ENCODE measurements around the gene TAOK3. TPM values are rescaled to one million over a fixed set of nuclear protein-coding genes. Genes with fewer than 3 reads are reported as not detected.
"Not testable (repeated sequence)": the region's sequence is repeated elsewhere in the genome, so short reads cannot be mapped to it uniquely, and the experiment has no call there.

The TAOK3 gene
- total RNA-seq, 1 donor from 2014 or later = 18.3 TPM

DNA sequence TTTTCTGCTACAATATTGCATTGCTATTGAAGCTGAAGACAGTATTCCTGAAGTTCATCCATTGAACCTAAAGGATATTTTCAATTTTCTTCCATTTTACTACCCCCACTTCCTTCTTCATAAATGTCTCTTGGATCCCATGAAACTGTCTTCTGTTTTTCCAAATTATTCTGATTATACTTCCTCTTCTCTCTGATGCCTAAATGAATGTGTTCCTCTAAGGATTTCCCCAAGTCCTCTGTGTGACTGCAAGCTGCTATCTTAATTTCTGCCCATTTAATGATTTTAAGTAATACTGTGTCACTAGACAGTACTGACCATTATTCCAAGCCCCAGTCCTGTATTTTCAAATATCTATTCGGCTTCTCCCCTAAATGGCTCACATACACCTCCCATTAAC lies 102.9 kb downstream of the TAOK3 start:
- no peak for DNase-seq (ENCODE audit: low spot score)
- H3K36me3 Mint-ChIP-seq (ENCODE audit: low read depth) = no peaks in the 10 kb centered on the region
- H3K4me3 Mint-ChIP-seq (ENCODE audit: unreplicated experiment) = no peak overlapping the region
- peaks cover 12% of the 10 kb centered on the region for H3K4me1 Mint-ChIP-seq (ENCODE audit: low read depth)
- H3K9me3 Mint-ChIP-seq (ENCODE audit: low read depth) = no peaks in the 10 kb centered on the region
- H3K27ac Mint-ChIP-seq (ENCODE audit: unreplicated experiment) = no peak overlapping the region
- H3K27me3 Mint-ChIP-seq (ENCODE audit: low read depth) = no peaks in the 10 kb centered on the region
- TF ChIP-seq, protein P1, sequence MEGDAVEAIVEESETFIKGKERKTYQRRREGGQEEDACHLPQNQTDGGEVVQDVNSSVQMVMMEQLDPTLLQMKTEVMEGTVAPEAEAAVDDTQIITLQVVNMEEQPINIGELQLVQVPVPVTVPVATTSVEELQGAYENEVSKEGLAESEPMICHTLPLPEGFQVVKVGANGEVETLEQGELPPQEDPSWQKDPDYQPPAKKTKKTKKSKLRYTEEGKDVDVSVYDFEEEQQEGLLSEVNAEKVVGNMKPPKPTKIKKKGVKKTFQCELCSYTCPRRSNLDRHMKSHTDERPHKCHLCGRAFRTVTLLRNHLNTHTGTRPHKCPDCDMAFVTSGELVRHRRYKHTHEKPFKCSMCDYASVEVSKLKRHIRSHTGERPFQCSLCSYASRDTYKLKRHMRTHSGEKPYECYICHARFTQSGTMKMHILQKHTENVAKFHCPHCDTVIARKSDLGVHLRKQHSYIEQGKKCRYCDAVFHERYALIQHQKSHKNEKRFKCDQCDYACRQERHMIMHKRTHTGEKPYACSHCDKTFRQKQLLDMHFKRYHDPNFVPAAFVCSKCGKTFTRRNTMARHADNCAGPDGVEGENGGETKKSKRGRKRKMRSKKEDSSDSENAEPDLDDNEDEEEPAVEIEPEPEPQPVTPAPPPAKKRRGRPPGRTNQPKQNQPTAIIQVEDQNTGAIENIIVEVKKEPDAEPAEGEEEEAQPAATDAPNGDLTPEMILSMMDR (IDR thresholded peaks at IDR 0.05) = no peak

- H3K27me3 Mint-ChIP-seq (ENCODE audit: low read depth) = no peaks in the 10 kb centered on the region
- peaks cover 7% of the 10 kb centered on the region for H3K9me3 Mint-ChIP-seq (ENCODE audit: low read depth)
- TF ChIP-seq, protein P1 (IDR thresholded peaks at IDR 0.05) = no peak
- peaks cover 13% of the 10 kb centered on the region for H3K36me3 Mint-ChIP-seq (ENCODE audit: low read depth)
- DNase-seq (ENCODE audit: low spot score) = no peak
- H3K4me1 Mint-ChIP-seq (ENCODE audit: low read depth) = no peaks in the 10 kb centered on the region
- H3K27ac Mint-ChIP-seq (ENCODE audit: unreplicated experiment) = no peak overlapping the region
- H3K4me3 Mint-ChIP-seq (ENCODE audit: unreplicated experiment) = no peak overlapping the region
These were observed 113.6 kb downstream of the TAOK3 start for GRCh38 chr12:118259079-118259478.

DNA sequence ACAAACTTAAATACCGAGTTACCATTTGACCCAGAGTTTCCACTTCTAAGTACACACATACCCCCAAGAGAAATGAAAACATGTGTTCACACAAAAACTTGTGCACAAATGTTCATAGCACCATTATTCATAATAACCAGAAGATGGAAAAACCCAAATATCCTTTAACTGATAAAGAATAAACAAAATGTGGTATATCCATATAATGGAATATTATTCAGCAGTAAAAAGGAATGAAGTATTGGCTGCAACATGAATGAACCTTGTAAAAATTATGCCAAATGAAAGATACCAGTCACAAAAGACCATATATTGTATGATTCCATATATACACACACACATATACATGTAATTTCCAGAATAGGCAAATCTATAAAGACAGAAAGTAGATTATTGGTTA lies 116.4 kb downstream of the TAOK3 start:
- H3K36me3 Mint-ChIP-seq (ENCODE audit: low read depth) = peaks cover 13% of the 10 kb centered on the region
- H3K27me3 Mint-ChIP-seq (ENCODE audit: low read depth) = no peaks in the 10 kb centered on the region
- TF ChIP-seq, protein P1 (IDR thresholded peaks at IDR 0.05) = no peak
- H3K4me3 Mint-ChIP-seq (ENCODE audit: unreplicated experiment) = no peak overlapping the region
- no peaks in the 10 kb centered on the region for H3K4me1 Mint-ChIP-seq (ENCODE audit: low read depth)
- H3K9me3 Mint-ChIP-seq (ENCODE audit: low read depth) = peaks cover 7% of the 10 kb centered on the region
- no peak overlapping the region for H3K27ac Mint-ChIP-seq (ENCODE audit: unreplicated experiment)
- no peak for DNase-seq (ENCODE audit: low spot score)

DNA sequence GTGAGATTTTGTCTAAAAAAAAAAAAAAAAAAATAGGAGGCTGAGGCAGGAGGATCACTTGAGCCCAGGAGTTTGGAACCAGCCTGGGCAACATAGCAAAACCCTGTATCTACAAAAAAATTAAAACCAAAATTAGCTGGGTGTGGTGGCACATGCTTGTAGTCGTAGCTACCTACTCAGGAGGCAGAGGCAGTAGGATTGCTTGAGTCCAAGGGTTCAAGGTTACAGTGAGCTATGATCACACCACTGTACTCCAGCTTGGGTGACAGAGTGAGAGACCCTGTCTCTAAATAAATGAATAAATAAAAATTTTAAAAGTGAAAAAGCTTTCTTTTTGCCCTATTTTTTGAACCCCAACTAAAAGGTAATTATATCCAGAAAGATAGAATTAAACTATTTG lies 123.2 kb downstream of the TAOK3 start:
- TF ChIP-seq, protein P1 (IDR thresholded peaks at IDR 0.05) = no peak
- H3K9me3 Mint-ChIP-seq (ENCODE audit: low read depth) = no peaks in the 10 kb centered on the region
- no peak overlapping the region for H3K27ac Mint-ChIP-seq (ENCODE audit: unreplicated experiment)
- DNase-seq (ENCODE audit: low spot score) = no peak
- H3K27me3 Mint-ChIP-seq (ENCODE audit: low read depth) = no peaks in the 10 kb centered on the region
- no peak overlapping the region for H3K4me3 Mint-ChIP-seq (ENCODE audit: unreplicated experiment)
- peaks cover 3% of the 10 kb centered on the region for H3K36me3 Mint-ChIP-seq (ENCODE audit: low read depth)
- H3K4me1 Mint-ChIP-seq (ENCODE audit: low read depth) = no peaks in the 10 kb centered on the region

- not testable (repeated sequence) for H3K27me3 Mint-ChIP-seq (ENCODE audit: low read depth)
These were observed 126.8 kb downstream of the TAOK3 start for GRCh38 chr12:118245886-118246285.

GRCh38 chr12:118238888-118239287 lies 133.8 kb downstream of the TAOK3 start:
- peaks cover 1% of the 10 kb centered on the region for H3K36me3 Mint-ChIP-seq (ENCODE audit: low read depth)
- no peaks in the 10 kb centered on the region for H3K27me3 Mint-ChIP-seq (ENCODE audit: low read depth)
- no peak overlapping the region for H3K27ac Mint-ChIP-seq (ENCODE audit: unreplicated experiment)
- H3K4me1 Mint-ChIP-seq (ENCODE audit: low read depth) = no peaks in the 10 kb centered on the region
- TF ChIP-seq, protein P1 (IDR thresholded peaks at IDR 0.05) = no peak
- DNase-seq (ENCODE audit: low spot score) = no peak
- H3K4me3 Mint-ChIP-seq (ENCODE audit: unreplicated experiment) = no peak overlapping the region
- H3K9me3 Mint-ChIP-seq (ENCODE audit: low read depth) = no peaks in the 10 kb centered on the region

More at GRCh38 chr12:118245886-118246285, 126.8 kb downstream of the TAOK3 start:
- not testable (repeated sequence) for H3K9me3 Mint-ChIP-seq (ENCODE audit: low read depth); H3K27ac Mint-ChIP-seq (ENCODE audit: unreplicated experiment); DNase-seq (ENCODE audit: low spot score); H3K36me3 Mint-ChIP-seq (ENCODE audit: low read depth); H3K4me1 Mint-ChIP-seq (ENCODE audit: low read depth); H3K4me3 Mint-ChIP-seq (ENCODE audit: unreplicated experiment)
